ENCODE measurements around the gene LARP6. TPM values are rescaled to one million over a fixed set of nuclear protein-coding genes. Genes with fewer than 3 reads are reported as not detected.
"Not testable (repeated sequence)": the region's sequence is repeated elsewhere in the genome, so short reads cannot be mapped to it uniquely, and the experiment has no call there.

LARP6 gene
- polyA plus RNA-seq (ENCODE audit: insufficient read length in 4 of 4): 10 to 100 TPM; 14.6 to 24.6 (median 18.6) TPM

GRCh38 chr15:70853973-70854665 is at the start of gene LARP6:
LARP6 (minus strand) TSS chr15:70854157; CDS start chr15:70854088, 69 bp downstream.
- DNase-seq (ENCODE audit: low read depth in 4 of 4, low spot score in 3 of 4): no peak

GRCh38 chr15:70902107-70902506 is 48.1 kb upstream of the LARP6 start:
- DNase-seq (ENCODE audit: low read depth in 4 of 4, low spot score in 3 of 4): no peak

GRCh38 chr15:70892912-70893560 is 39.1 kb upstream of the LARP6 start:
- peak in 2 of 4 donors; percentile 25 to 37 for DNase-seq (ENCODE audit: low read depth in 4 of 4, low spot score in 3 of 4)

GRCh38 chr15:70892002-70892911 is 38.3 kb upstream of the LARP6 start, which contains the start of the genes LRRC49 and THAP10:
LRRC49 (plus strand) TSS chr15:70892826; CDS start chr15:70892895, 69 bp downstream.
THAP10 (minus strand) TSS chr15:70892433; CDS start chr15:70892272, 161 bp downstream.
- peak; percentile 84 to 91 (median 88) for DNase-seq (ENCODE audit: low read depth in 4 of 4, low spot score in 3 of 4)

GRCh38 chr15:70882361-70882760 is 28.4 kb upstream of the LARP6 start:
- no peak for DNase-seq (ENCODE audit: low read depth in 4 of 4, low spot score in 3 of 4)

GRCh38 chr15:70880781-70881180 is 26.8 kb upstream of the LARP6 start:
- DNase-seq (ENCODE audit: low read depth in 4 of 4, low spot score in 3 of 4): no peak

DNA sequence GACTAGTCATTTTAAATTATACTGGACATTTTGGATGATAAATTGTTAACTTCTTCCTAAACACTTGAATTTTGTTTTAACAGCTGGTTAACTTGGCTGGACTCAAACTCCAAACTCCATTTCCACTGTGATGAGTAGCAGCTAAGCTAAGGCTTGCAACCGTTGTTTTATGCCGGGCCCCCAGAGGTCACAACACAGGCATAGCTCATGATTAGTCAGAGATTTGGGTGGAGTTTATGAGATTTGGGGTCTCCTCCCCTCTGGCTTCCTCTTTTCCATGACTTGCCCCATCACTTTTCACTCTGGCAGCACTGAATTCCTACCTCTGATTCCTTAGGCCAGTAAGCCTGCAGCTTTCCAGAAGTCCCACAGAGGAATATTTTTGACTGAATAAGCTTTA is 25.4 kb upstream of the LARP6 start:
- DNase-seq (ENCODE audit: low read depth in 4 of 4, low spot score in 3 of 4): no peak

DNA sequence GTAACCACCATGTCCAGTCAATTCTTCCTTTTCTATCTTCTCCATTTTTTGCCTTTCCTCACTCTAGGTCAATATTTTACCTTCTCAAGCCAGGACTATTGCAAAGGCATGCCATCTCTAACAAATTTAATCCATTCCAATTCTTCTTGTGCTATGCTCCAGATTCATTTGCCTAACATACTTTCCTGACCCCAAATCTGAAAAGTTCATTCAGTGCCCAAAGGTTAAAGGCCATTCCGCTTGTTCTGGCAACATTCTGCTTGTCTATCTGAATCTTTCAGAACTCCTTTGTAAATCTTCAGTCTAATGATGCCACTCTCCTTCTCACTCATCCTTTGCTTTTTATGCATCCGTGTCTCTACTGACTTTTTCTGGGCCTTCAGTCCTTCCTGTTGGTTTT is 22.7 kb upstream of the LARP6 start:
- no peak for DNase-seq (ENCODE audit: low read depth in 4 of 4, low spot score in 3 of 4)

DNA sequence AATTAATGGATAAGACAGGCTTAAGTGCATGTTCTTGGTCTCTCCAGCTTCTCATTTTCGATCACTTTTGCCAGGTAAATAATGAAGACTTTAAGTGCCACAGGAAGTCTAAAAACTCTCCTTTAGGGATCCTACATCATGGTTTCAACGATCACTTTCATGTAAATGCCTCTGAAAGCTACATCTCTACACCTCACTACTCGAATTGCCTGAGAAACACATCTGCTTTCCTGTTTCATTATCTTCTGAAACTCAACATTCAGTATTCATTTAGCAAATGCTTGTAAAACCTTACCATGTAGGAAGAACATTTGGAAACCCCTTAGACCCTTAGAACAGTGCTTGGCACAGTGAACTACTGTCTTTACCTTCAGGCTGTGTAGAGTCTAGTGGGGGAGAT is 22.1 kb upstream of the LARP6 start:
- DNase-seq (ENCODE audit: low read depth in 4 of 4, low spot score in 3 of 4): no peak

DNA sequence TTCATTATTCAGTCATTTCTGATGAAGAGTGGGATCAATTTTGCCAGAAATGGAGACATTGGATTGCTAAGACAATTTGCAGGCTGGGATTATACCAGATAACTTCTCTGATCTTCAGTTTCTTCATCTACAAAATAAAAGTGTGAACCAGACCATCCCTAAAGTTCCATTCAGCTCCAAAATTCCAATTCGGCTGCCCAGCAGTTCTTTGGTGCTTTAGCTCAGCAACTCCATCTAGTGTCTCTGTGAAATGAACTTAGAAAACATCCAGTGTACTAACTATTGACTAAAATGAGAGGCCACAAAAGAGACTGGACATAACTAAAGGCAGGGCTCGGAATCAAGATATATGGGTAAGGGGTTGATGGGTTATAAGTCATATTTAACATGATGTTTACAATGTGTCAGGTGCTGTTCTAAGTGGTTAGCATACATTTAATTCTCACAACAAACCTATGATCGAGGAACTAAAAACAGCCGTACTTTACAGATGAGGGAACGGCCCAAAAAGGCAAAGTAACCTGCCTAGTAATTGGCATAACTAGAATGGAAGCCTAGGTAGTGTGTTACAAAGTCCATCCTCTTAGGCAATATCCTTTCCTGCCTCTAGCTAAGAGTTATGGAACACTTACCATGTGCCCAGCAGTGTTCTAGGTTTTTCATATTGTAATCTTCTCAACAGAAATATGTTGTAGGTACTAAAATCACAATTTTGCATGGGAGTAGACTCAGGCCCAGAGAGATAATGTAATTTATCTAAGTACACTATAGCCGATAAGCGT is 21.2 kb upstream of the LARP6 start:
- DNase-seq (ENCODE audit: low read depth in 4 of 4, low spot score in 3 of 4): no peak

DNA sequence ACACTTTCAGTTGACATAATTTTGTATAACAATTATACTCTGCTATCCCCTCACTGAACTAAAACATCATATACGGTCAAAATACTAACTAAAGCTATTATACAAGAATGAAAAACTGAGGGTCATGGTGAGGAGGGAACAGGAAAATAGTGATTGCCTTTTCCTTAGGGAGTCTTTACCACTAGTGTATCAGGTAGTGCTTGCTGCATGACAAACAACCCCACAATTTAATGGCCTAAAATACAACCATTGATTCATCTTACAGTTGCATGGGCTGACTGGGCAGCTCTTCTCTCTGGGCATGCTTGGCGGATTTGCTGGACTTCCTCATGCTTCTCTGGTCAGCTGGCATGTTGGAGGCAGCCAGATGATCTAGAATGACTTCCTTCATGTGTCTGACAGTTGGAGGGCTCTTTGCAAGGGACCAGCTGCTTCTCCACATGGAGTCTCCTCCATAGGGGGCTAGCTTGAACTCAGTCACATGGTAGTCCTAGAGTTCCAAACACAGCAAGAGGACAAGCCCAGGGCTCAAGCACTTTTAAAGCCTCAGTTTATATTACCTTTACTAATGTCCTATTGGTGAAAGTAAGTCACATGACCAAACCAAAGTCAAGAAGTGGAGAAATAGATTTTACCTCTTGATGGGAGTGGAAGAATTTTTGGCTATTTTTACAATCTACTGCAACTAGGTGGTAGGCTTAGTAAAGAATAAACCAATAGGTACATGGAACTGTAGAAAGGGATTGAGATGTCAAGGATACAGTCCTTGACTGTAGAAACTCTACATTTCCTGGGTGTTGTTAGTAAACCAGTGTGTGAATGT is 19.5 kb upstream of the LARP6 start:
- DNase-seq (ENCODE audit: low read depth in 4 of 4, low spot score in 3 of 4): no peak

- DNase-seq (ENCODE audit: low read depth in 4 of 4, low spot score in 3 of 4): not testable (repeated sequence)
Observed at GRCh38 chr15:70871490-70871889, 17.5 kb upstream of the LARP6 start.

GRCh38 chr15:70870051-70870450 is 16.1 kb upstream of the LARP6 start:
- DNase-seq (ENCODE audit: low read depth in 4 of 4, low spot score in 3 of 4): no peak

DNA sequence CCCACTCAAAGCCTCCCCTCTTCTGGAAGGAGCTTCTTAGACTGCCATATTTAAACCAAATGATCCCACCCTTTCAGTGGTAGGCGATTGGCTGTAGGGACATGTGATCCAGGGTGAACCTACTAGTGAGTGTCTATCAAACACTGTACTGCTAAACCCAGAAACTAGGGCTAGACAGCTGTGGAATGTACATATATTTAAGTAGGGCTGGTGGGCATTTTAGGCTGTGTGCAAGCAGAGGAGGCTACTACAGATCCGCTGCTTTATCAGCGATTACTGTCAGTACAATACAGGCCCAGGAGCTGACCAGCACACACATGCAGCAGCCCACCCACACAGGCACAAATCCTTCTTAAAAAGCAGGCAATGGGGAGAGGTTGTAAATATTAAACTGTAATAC is 15.4 kb upstream of the LARP6 start:
- DNase-seq (ENCODE audit: low read depth in 4 of 4, low spot score in 3 of 4): no peak

- no peak for DNase-seq (ENCODE audit: low read depth in 4 of 4, low spot score in 3 of 4)
Observed at GRCh38 chr15:70867911-70868467, 14.0 kb upstream of the LARP6 start.

DNA sequence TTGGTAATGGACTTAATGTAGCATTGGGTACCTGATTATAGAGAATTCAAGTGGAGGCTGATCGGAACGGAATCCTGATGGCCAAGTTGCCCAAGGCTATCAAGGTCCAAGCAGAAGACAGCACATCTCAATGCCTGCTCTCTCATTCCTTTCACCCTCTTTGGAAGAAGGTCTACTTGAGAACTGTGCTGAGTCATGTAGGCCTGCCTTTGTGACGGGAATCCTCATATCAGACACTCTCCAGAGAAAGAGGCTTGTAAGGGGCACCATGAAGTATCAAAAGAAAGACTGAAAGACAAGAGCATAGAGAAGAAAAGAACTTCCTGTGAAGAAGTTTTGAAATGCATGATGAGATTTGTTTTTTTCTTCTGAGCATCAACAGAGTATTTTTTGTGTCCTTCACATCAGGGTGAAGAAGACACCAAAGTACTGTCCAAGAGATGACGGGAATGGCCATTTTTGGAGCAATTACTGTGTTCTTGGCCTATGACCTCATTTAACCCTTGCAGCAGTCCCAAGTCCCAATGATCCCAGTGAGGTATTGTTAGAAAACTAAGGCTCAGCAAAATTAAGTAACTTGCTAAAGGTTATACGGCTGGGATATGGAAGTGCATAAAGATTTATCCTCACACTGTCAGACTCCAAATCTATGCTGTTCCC is 13.2 kb upstream of the LARP6 start:
- DNase-seq (ENCODE audit: low read depth in 4 of 4, low spot score in 3 of 4): no peak

- no peak for DNase-seq (ENCODE audit: low read depth in 4 of 4, low spot score in 3 of 4)
Observed at GRCh38 chr15:70863450-70864218, 9.7 kb upstream of the LARP6 start.

DNA sequence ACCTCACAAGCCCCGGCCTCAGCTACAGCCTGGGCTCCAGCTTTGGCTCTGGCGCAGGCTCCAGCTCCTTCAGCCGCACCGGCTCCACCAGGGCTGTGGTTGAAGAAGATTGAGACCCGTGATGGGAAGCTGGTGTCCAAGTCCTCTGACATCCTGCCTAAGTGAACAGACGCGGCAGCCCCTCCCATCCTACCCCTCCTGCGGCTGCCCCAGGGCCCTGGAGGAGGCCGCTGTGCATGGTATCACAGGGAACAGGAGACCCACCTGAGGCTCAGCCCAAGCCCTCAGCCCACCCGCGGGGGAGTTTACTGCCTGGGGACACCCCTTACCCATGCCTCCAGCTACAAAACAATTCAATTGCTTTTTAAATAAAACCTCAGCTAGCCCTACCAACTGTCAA is 6.0 kb upstream of the LARP6 start:
- no peak for DNase-seq (ENCODE audit: low read depth in 4 of 4, low spot score in 3 of 4)

All from left renal pelvis (tissue), 4 donors.